Measurements from ENCODE around the gene ACOT2.
"Not testable (repeated sequence)": the region's sequence is repeated elsewhere in the genome, so short reads cannot be mapped to it uniquely, and the experiment has no call there.

DNA sequence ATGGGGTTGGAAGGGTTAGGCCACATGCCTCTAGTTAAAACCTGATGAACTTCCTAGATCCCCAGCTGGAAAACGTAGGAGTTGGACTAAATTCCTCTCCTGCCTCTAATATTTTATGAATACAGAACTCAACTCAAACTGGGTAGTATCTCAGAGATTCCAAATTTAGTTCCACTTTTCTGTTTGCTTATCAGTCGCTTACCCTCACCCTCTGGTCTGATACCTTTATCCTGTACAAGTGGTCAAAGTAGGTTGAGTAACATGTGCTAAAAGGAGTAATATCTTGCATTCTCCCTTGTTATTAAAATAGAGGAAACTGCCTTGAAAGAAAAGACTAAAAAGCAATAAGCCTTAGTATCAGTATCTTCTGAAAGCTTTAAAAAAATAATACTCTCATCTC lies 11.8 kb upstream of the ACOT2 start:
- not testable (repeated sequence) for TF ChIP-seq POLR2A (IDR thresholded peaks at IDR 0.05; ENCODE audit: low read depth); POLR2AphosphoS5 (IDR thresholded peaks at IDR 0.05); EP300 (IDR thresholded peaks at IDR 0.05)
- TF ChIP-seq, protein P1, sequence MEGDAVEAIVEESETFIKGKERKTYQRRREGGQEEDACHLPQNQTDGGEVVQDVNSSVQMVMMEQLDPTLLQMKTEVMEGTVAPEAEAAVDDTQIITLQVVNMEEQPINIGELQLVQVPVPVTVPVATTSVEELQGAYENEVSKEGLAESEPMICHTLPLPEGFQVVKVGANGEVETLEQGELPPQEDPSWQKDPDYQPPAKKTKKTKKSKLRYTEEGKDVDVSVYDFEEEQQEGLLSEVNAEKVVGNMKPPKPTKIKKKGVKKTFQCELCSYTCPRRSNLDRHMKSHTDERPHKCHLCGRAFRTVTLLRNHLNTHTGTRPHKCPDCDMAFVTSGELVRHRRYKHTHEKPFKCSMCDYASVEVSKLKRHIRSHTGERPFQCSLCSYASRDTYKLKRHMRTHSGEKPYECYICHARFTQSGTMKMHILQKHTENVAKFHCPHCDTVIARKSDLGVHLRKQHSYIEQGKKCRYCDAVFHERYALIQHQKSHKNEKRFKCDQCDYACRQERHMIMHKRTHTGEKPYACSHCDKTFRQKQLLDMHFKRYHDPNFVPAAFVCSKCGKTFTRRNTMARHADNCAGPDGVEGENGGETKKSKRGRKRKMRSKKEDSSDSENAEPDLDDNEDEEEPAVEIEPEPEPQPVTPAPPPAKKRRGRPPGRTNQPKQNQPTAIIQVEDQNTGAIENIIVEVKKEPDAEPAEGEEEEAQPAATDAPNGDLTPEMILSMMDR (IDR thresholded peaks at IDR 0.05): not testable (repeated sequence)

Data from esophagus muscularis mucosa (tissue), 4 donors.